HL-60 (cell line): ENCODE data around the gene DLGAP5.

Experiments used
- DNase-seq, 2 experiments: peaks; one replicate each; pipeline ENCODE4 v3.0.0-alpha.2; 2010 to 2020; ENCODE audit warnings: low read depth in 1 of 2, low spot score in 1 of 2
- H3K27ac ChIP-seq: fragments of 250-450 bp; sonication (Bioruptor Pico); replicated peaks from 2 replicates; pipeline ENCODE4 v1.5.1; 2020; ENCODE audit warnings: mild to moderate bottlenecking, moderate library complexity
- H3K27me3 ChIP-seq: fragments of 250-450 bp; sonication (Bioruptor Pico); 2 replicates; pipeline ENCODE4 v1.5.1; 2021; ENCODE audit warnings: mild to moderate bottlenecking, moderate library complexity; ENCODE audit not compliant: insufficient read depth, poor library complexity, severe bottlenecking
- H3K4me3 ChIP-seq: replicated peaks from 2 replicates; pipeline ENCODE4 v1.5.1; 2011; ENCODE audit warnings: mild to moderate bottlenecking, control low read depth, low read length; ENCODE audit not compliant: insufficient read depth
- GABPA ChIP-seq: IDR thresholded peaks from 2 replicates; pipeline ENCODE4 v1.6.1; 2012; ENCODE audit warnings: low read depth
- POLR2AphosphoS5 ChIP-seq: IDR thresholded peaks from 2 replicates; pipeline ENCODE4 v1.6.1; 2012; ENCODE audit warnings: low read depth
- SPI1 ChIP-seq: IDR thresholded peaks from 2 replicates; pipeline ENCODE4 v1.6.1; 2012; ENCODE audit warnings: low read depth, mild to moderate bottlenecking, borderline replicate concordance
- TF ChIP-seq, protein P1 (sequence below): IDR thresholded peaks from 2 replicates; pipeline ENCODE4 v1.6.1; 2012; ENCODE audit warnings: low read depth; ENCODE audit not compliant: insufficient replicate concordance
- TF ChIP-seq, protein P2 (sequence below): IDR thresholded peaks from one replicate; pipeline ENCODE4 v1.5.1; 2011; ENCODE audit warnings: low read length, control low read depth, inconsistent platforms; ENCODE audit not compliant: insufficient read depth

DLGAP5 gene

DNA sequence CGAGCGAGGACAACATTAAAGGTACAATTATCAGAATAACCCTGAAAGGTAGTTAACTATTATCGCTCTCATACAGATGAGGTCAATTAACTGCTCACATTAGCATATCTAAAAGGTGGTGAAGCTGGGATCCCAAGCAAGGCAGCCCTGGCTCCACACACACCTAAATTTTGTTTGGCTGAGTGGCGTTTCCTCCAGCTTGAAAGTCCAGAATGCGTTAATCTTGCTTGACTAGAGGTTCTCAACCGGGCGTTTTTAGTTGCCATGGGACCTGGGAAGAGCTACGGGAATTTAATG, 531 bp downstream of the DLGAP5 start:
- Histone ChIP-seq H3K4me3 (peak overlapping the region; percentile 84), H3K27me3 (no peaks in the 10 kb centered on the region), H3K27ac (peak overlapping the region; percentile 76)
- peak; percentile 3 to 18 for DNase-seq
- TF ChIP-seq, protein P1, sequence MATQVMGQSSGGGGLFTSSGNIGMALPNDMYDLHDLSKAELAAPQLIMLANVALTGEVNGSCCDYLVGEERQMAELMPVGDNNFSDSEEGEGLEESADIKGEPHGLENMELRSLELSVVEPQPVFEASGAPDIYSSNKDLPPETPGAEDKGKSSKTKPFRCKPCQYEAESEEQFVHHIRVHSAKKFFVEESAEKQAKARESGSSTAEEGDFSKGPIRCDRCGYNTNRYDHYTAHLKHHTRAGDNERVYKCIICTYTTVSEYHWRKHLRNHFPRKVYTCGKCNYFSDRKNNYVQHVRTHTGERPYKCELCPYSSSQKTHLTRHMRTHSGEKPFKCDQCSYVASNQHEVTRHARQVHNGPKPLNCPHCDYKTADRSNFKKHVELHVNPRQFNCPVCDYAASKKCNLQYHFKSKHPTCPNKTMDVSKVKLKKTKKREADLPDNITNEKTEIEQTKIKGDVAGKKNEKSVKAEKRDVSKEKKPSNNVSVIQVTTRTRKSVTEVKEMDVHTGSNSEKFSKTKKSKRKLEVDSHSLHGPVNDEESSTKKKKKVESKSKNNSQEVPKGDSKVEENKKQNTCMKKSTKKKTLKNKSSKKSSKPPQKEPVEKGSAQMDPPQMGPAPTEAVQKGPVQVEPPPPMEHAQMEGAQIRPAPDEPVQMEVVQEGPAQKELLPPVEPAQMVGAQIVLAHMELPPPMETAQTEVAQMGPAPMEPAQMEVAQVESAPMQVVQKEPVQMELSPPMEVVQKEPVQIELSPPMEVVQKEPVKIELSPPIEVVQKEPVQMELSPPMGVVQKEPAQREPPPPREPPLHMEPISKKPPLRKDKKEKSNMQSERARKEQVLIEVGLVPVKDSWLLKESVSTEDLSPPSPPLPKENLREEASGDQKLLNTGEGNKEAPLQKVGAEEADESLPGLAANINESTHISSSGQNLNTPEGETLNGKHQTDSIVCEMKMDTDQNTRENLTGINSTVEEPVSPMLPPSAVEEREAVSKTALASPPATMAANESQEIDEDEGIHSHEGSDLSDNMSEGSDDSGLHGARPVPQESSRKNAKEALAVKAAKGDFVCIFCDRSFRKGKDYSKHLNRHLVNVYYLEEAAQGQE, result no peak
- TF ChIP-seq GABPA, result no peak
- no peak for TF ChIP-seq SPI1

- no peak overlapping the region for H3K27ac ChIP-seq
- no peak for TF ChIP-seq SPI1
- TF ChIP-seq, protein P1, result no peak
- TF ChIP-seq, protein P2, sequence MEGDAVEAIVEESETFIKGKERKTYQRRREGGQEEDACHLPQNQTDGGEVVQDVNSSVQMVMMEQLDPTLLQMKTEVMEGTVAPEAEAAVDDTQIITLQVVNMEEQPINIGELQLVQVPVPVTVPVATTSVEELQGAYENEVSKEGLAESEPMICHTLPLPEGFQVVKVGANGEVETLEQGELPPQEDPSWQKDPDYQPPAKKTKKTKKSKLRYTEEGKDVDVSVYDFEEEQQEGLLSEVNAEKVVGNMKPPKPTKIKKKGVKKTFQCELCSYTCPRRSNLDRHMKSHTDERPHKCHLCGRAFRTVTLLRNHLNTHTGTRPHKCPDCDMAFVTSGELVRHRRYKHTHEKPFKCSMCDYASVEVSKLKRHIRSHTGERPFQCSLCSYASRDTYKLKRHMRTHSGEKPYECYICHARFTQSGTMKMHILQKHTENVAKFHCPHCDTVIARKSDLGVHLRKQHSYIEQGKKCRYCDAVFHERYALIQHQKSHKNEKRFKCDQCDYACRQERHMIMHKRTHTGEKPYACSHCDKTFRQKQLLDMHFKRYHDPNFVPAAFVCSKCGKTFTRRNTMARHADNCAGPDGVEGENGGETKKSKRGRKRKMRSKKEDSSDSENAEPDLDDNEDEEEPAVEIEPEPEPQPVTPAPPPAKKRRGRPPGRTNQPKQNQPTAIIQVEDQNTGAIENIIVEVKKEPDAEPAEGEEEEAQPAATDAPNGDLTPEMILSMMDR, result no peak
- TF ChIP-seq GABPA, result no peak
- no peak for TF ChIP-seq POLR2AphosphoS5
- H3K27me3 ChIP-seq, result no peaks in the 10 kb centered on the region
- no peak overlapping the region for H3K4me3 ChIP-seq
- DNase-seq, result no peak
Measured at GRCh38 chr14:55188686-55189295, 2.6 kb downstream of the DLGAP5 start.

- no peak for DNase-seq
- no peak overlapping the region for H3K4me3 ChIP-seq
- TF ChIP-seq SPI1, result no peak
- no peak for TF ChIP-seq GABPA
- TF ChIP-seq, protein P2, result no peak
- no peak for TF ChIP-seq POLR2AphosphoS5
- TF ChIP-seq, protein P1, result no peak
- H3K27me3 ChIP-seq, result no peaks in the 10 kb centered on the region
- H3K27ac ChIP-seq, result no peak overlapping the region
Measured at GRCh38 chr14:55180434-55180833, 11.0 kb downstream of the DLGAP5 start.
